Stimulated activated CD4-positive, alpha-beta T cell treated with anti-CD3 and anti-CD28 coated beads, Interleukin-1b, Interleukin-23, amount 100 ng/mL, for 24 hours (primary cell): ENCODE data around the gene DNM1L.
"Not testable (repeated sequence)": the region's sequence is repeated elsewhere in the genome, so short reads cannot be mapped to it uniquely, and the experiment has no call there.

Source experiments
- DNase-seq, 4 experiments: peaks; one replicate each; pipeline ENCODE4 v3.0.0-alpha.2; 2020; ENCODE audit warnings: low read depth in 4 of 4, low spot score in 1 of 4

The DNM1L gene

GRCh38 chr12:32695787-32696186 is 16.7 kb downstream of the DNM1L start:
- DNase-seq, result no peak

- DNase-seq, result no peak
Measured at GRCh38 chr12:32697445-32697844, 18.3 kb downstream of the DNM1L start.

- no peak for DNase-seq
Measured at GRCh38 chr12:32698285-32698684, 19.2 kb downstream of the DNM1L start.

- DNase-seq, result not testable (repeated sequence)
Measured at GRCh38 chr12:32699437-32699836, 20.3 kb downstream of the DNM1L start.

- DNase-seq, result no peak
Measured at GRCh38 chr12:32702473-32702872, 23.4 kb downstream of the DNM1L start.

GRCh38 chr12:32702946-32703345 is 23.8 kb downstream of the DNM1L start:
- DNase-seq, result no peak

- no peak for DNase-seq
Measured at GRCh38 chr12:32705783-32706182, 26.7 kb downstream of the DNM1L start.

GRCh38 chr12:32706335-32707024 is 27.4 kb downstream of the DNM1L start:
- no peak for DNase-seq

- DNase-seq, result no peak
Measured at GRCh38 chr12:32708926-32709325, 29.8 kb downstream of the DNM1L start.

- DNase-seq, result no peak
Measured at GRCh38 chr12:32714772-32715171, 35.7 kb downstream of the DNM1L start.

- no peak for DNase-seq
Measured at GRCh38 chr12:32718926-32719325, 39.8 kb downstream of the DNM1L start.

GRCh38 chr12:32725308-32725707 is 46.2 kb downstream of the DNM1L start:
- not testable (repeated sequence) for DNase-seq

- no peak for DNase-seq
Measured at GRCh38 chr12:32726286-32726685, 47.2 kb downstream of the DNM1L start.

- DNase-seq, result no peak
Measured at GRCh38 chr12:32727237-32727636, 48.1 kb downstream of the DNM1L start.

- no peak for DNase-seq
Measured at GRCh38 chr12:32734952-32735351, 55.9 kb downstream of the DNM1L start.

GRCh38 chr12:32736445-32736844 is 57.3 kb downstream of the DNM1L start:
- DNase-seq, result no peak

- no peak for DNase-seq
Measured at GRCh38 chr12:32737715-32738114, 58.6 kb downstream of the DNM1L start.

GRCh38 chr12:32739279-32739678 is 60.2 kb downstream of the DNM1L start:
- DNase-seq, result no peak

GRCh38 chr12:32742133-32742532 is 63.0 kb downstream of the DNM1L start:
- DNase-seq, result no peak

GRCh38 chr12:32743264-32743663 is 64.2 kb downstream of the DNM1L start:
- DNase-seq, result no peak

GRCh38 chr12:32753605-32754004 is 74.5 kb downstream of the DNM1L start:
- no peak for DNase-seq

GRCh38 chr12:32754111-32754510 is 75.0 kb downstream of the DNM1L start:
- DNase-seq, result no peak

GRCh38 chr12:32755051-32755653 is 76.1 kb downstream of the DNM1L start:
- peak; percentile 28 to 62 (median 46) for DNase-seq
